ENCODE results near the gene GJA10. TPM values are rescaled to one million over a fixed set of nuclear protein-coding genes. Genes with fewer than 3 reads are reported as not detected.

Gene GJA10
- total RNA-seq, 1 donor from 2014 or later = not detected

GRCh38 chr6:89917216-89917615, 22.9 kb downstream of the GJA10 start:
- no peak for DNase-seq (ENCODE audit: low read depth in 2 of 2)

GRCh38 chr6:89917801-89918366, 23.6 kb downstream of the GJA10 start:
- no peak for DNase-seq (ENCODE audit: low read depth in 2 of 2)

GRCh38 chr6:89921197-89921596, 26.9 kb downstream of the GJA10 start:
- DNase-seq (ENCODE audit: low read depth in 2 of 2) = no peak

GRCh38 chr6:89921691-89922090, 27.4 kb downstream of the GJA10 start:
- DNase-seq (ENCODE audit: low read depth in 2 of 2) = no peak

- DNase-seq (ENCODE audit: low read depth in 2 of 2) = no peak
Observed at GRCh38 chr6:89924231-89924630, 30.0 kb downstream of the GJA10 start.

- no peak for DNase-seq (ENCODE audit: low read depth in 2 of 2)
Observed at GRCh38 chr6:89925826-89926225, 31.6 kb downstream of the GJA10 start.

GRCh38 chr6:89927264-89927663, 33.0 kb downstream of the GJA10 start:
- DNase-seq (ENCODE audit: low read depth in 2 of 2) = no peak

- peak; percentile 52 to 92 for DNase-seq (ENCODE audit: low read depth in 2 of 2)
Observed at GRCh38 chr6:89927791-89928550, 33.7 kb downstream of the GJA10 start.

GRCh38 chr6:89928604-89929003, 34.3 kb downstream of the GJA10 start:
- peak; percentile 24 to 79 for DNase-seq (ENCODE audit: low read depth in 2 of 2)

- no peak for DNase-seq (ENCODE audit: low read depth in 2 of 2)
Observed at GRCh38 chr6:89930789-89931188, 36.5 kb downstream of the GJA10 start.

GRCh38 chr6:89932245-89932802, 38.1 kb downstream of the GJA10 start:
- DNase-seq (ENCODE audit: low read depth in 2 of 2) = no peak

- no peak for DNase-seq (ENCODE audit: low read depth in 2 of 2)
Observed at GRCh38 chr6:89934685-89935366, 40.6 kb downstream of the GJA10 start.

GRCh38 chr6:89936177-89936576, 41.9 kb downstream of the GJA10 start:
- DNase-seq (ENCODE audit: low read depth in 2 of 2) = no peak

- no peak for DNase-seq (ENCODE audit: low read depth in 2 of 2)
Observed at GRCh38 chr6:89938014-89938413, 43.7 kb downstream of the GJA10 start.

- no peak for DNase-seq (ENCODE audit: low read depth in 2 of 2)
Observed at GRCh38 chr6:89939144-89939543, 44.9 kb downstream of the GJA10 start.

GRCh38 chr6:89940225-89941027, 46.2 kb downstream of the GJA10 start:
- peak; percentile 79 to 85 for DNase-seq (ENCODE audit: low read depth in 2 of 2)

GRCh38 chr6:89941031-89941762, 46.9 kb downstream of the GJA10 start:
- no peak for DNase-seq (ENCODE audit: low read depth in 2 of 2)

- DNase-seq (ENCODE audit: low read depth in 2 of 2) = no peak
Observed at GRCh38 chr6:89941763-89942497, 47.7 kb downstream of the GJA10 start.

GRCh38 chr6:89942601-89943000, 48.3 kb downstream of the GJA10 start:
- no peak for DNase-seq (ENCODE audit: low read depth in 2 of 2)

- no peak for DNase-seq (ENCODE audit: low read depth in 2 of 2)
Observed at GRCh38 chr6:89944181-89944755, 50.0 kb downstream of the GJA10 start.

All from dermis microvascular lymphatic vessel endothelial cell (primary cell).